B cell (primary cell): Measurements from ENCODE around the gene PLS1.

ENCODE experiments used
- EZH2 ChIP-seq: IDR thresholded peaks from 2 replicates; pipeline ENCODE4 v1.6.1; 2012; ENCODE audit warnings: borderline replicate concordance, low read depth, mild to moderate bottlenecking, moderate library complexity, low read length; ENCODE audit not compliant: insufficient read depth, poor library complexity, severe bottlenecking
- TF ChIP-seq, protein P1 (sequence below): fragments of 200-600 bp; IDR thresholded peaks from one replicate; pipeline ENCODE4 v1.8.0; 2022; ENCODE audit warnings: antibody characterized with exemption, mild to moderate bottlenecking

DNA sequence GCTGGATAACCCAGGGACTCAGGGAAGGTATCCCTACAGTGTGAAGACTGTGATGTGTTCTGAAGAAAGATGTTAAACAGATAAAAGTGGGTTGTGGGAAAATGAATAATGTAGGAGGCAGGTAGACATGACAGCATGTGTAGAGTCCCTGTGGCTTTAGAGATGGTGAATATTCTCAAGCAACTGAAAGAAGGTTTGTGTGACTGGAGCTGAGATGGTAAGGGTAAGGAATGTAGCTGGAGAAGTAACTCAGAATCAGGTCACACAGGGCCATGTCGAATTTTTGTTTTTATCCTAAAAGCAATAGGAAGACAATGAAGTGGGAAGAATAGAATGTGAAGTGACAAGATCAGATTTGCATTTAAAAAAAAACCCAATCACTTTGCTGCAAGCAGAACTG lies 73.9 kb downstream of the PLS1 start:
- TF ChIP-seq, protein P1, sequence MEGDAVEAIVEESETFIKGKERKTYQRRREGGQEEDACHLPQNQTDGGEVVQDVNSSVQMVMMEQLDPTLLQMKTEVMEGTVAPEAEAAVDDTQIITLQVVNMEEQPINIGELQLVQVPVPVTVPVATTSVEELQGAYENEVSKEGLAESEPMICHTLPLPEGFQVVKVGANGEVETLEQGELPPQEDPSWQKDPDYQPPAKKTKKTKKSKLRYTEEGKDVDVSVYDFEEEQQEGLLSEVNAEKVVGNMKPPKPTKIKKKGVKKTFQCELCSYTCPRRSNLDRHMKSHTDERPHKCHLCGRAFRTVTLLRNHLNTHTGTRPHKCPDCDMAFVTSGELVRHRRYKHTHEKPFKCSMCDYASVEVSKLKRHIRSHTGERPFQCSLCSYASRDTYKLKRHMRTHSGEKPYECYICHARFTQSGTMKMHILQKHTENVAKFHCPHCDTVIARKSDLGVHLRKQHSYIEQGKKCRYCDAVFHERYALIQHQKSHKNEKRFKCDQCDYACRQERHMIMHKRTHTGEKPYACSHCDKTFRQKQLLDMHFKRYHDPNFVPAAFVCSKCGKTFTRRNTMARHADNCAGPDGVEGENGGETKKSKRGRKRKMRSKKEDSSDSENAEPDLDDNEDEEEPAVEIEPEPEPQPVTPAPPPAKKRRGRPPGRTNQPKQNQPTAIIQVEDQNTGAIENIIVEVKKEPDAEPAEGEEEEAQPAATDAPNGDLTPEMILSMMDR = no peak
- no peak for TF ChIP-seq EZH2
